NT2/D1 (cell line): ENCODE measurements around the gene ZNF814.
"Not testable (repeated sequence)": the region's sequence is repeated elsewhere in the genome, so short reads cannot be mapped to it uniquely, and the experiment has no call there.

Source experiments
- SUZ12 ChIP-seq: IDR thresholded peaks from 2 replicates; pipeline ENCODE4 v1.6.1; 2011; ENCODE audit not compliant: insufficient read length, insufficient read depth; ENCODE audit errors: extremely low read depth
- ZNF274 ChIP-seq: IDR thresholded peaks from 2 replicates; pipeline ENCODE4 v1.6.1; 2011; ENCODE audit warnings: mild to moderate bottlenecking, low read depth, low read length

GRCh38 chr19:57862351-57862750, 26.5 kb downstream of the ZNF814 start:
- TF ChIP-seq SUZ12, ZNF274: not testable (repeated sequence)
